Gastroesophageal sphincter (tissue), 4 donors: ENCODE data around the gene ZC3H12C. TPM values are rescaled to one million over a fixed set of nuclear protein-coding genes. Genes with fewer than 3 reads are reported as not detected.

Experiments
- ATAC-seq: fragments of 150-250 bp; one replicate; pipeline ENCODE4 v1.9.1; 2016; ENCODE audit warnings: mild to moderate bottlenecking, moderate library complexity
- H3K27ac ChIP-seq, 4 donors: fragments of 200-600 bp; sonication (generic) in 3 of 4; 1 replicate in 3 of 4; 2 replicates in 1 of 4; pipeline ENCODE4 v1.5.1; 2016 to 2019
- H3K27me3 ChIP-seq: fragments of 200-600 bp; sonication (generic); one replicate; pipeline ENCODE4 v1.5.1; 2019
- H3K36me3 ChIP-seq, 2 donors: fragments of 200-600 bp; sonication (generic); one replicate each; pipeline ENCODE4 v1.5.1; 2019; ENCODE audit warnings: control low read depth in 1 of 2
- H3K4me1 ChIP-seq, 3 donors: fragments of 200-600 bp; sonication (generic); 1 replicate in 2 of 3; 2 replicates in 1 of 3; pipeline ENCODE4 v1.5.1; 2016 to 2019; ENCODE audit warnings: control low read depth in 2 of 3
- H3K4me3 ChIP-seq, 2 donors: fragments of 200-600 bp; sonication (generic); one replicate each; pipeline ENCODE4 v1.5.1; 2019; ENCODE audit warnings: mild to moderate bottlenecking in 1 of 2, moderate library complexity in 1 of 2
- H3K9me3 ChIP-seq, 3 donors: fragments of 200-600 bp; sonication (generic); one replicate each; pipeline ENCODE4 v1.5.1; 2017 to 2019; ENCODE audit warnings: control low read depth in 2 of 3
- EP300 ChIP-seq: sonication (generic); formaldehyde crosslinking; IDR thresholded peaks from one replicate; pipeline ENCODE4 v1.6.1; 2017; ENCODE audit warnings: antibody characterized with exemption, mild to moderate bottlenecking
- POLR2A ChIP-seq, 2 donors: fragments of 450-650 bp; IDR thresholded peaks; one replicate each; pipeline ENCODE4 v1.6.1; 2017; ENCODE audit warnings: antibody characterized with exemption in 2 of 2, mild to moderate bottlenecking in 2 of 2, moderate library complexity in 1 of 2
- POLR2AphosphoS5 ChIP-seq: sonication (generic); formaldehyde crosslinking; IDR thresholded peaks from one replicate; pipeline ENCODE4 v1.6.1; 2017; ENCODE audit warnings: antibody characterized with exemption
- WGBS, 2 donors: methylation state at CpG; one replicate each; pipeline ENCODE4 v1.1.5; 2018; ENCODE audit warnings: low coverage in 1 of 2; 5-methylcytosine and 5-hydroxymethylcytosine counted together
- total RNA-seq, 4 donors: library from RNA; depleted of rRNA; stranded (reverse); fragments of >200 nt; gene quantifications; one replicate each; pipeline ENCODE4 v1.1.0, GENCODE V29; 2016
- TF ChIP-seq, protein P1 (sequence below), 4 experiments: fragments of 200-600 bp in 2 of 4; fragments of 450-650 bp in 2 of 4; sonication (generic) in 1 of 4; IDR thresholded peaks; one replicate each; pipeline ENCODE4 v1.5.1; 2017 to 2019; ENCODE audit warnings: antibody characterized with exemption in 4 of 4, mild to moderate bottlenecking in 2 of 4, moderate library complexity in 2 of 4

ZC3H12C gene
- total RNA-seq, 4 donors from 2014 or later, result 22.1 to 30.9 (median 26.3) TPM

DNA sequence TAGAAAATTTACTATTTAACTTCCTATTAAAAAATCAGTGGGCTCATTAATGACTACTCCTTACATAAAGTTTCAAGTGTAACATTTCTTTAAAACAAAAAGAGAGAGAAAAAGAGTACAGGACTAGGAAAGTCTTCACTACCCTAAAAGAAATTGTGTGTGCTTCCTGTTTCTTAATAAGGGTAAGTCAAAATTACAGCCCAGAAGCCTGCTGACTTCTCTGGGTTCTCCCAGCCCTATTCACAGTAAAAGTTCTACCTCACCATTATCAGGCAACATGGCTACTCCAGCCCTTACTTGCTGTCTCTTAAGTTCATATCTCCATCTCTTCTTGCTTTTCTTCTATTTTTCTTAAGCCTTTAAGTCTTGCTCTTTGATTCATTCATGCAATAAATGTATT is 20.3 kb upstream of the ZC3H12C start:
- Histone ChIP-seq H3K4me1 (peaks cover 0 to 6% (median 3%) of the 10 kb centered on the region in 3 donors), H3K4me3 (no peak overlapping the region), H3K27ac (no peak overlapping the region), H3K9me3 (no peaks in the 10 kb centered on the region), H3K27me3 (no peaks in the 10 kb centered on the region), H3K36me3 (no peaks in the 10 kb centered on the region)
- TF ChIP-seq POLR2A (IDR thresholded peaks at IDR 0.05), result no peak
- no peak for TF ChIP-seq EP300
- TF ChIP-seq, protein P1, sequence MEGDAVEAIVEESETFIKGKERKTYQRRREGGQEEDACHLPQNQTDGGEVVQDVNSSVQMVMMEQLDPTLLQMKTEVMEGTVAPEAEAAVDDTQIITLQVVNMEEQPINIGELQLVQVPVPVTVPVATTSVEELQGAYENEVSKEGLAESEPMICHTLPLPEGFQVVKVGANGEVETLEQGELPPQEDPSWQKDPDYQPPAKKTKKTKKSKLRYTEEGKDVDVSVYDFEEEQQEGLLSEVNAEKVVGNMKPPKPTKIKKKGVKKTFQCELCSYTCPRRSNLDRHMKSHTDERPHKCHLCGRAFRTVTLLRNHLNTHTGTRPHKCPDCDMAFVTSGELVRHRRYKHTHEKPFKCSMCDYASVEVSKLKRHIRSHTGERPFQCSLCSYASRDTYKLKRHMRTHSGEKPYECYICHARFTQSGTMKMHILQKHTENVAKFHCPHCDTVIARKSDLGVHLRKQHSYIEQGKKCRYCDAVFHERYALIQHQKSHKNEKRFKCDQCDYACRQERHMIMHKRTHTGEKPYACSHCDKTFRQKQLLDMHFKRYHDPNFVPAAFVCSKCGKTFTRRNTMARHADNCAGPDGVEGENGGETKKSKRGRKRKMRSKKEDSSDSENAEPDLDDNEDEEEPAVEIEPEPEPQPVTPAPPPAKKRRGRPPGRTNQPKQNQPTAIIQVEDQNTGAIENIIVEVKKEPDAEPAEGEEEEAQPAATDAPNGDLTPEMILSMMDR (IDR thresholded peaks at IDR 0.05), result no peak
- TF ChIP-seq POLR2AphosphoS5, result no peak
- no peak for ATAC-seq

DNA sequence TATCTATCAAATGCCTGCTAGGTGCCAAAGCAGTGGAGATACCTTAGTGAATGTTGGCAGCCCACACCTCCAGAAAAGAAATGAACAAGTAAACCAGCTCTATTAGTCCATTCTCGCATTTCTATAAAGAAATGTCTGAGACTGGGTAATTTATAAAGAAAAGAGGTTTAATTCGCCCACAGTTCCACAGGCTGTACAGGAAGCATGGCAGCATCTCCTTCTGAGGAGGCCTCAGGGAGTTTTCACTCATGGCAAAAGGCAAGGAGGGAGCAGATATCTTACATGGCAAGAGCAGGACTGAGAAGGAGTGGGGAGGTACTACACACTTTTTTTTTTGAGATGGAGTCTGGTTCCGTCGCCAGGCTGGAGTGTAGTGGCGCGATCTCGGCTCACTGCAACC is 18.7 kb upstream of the ZC3H12C start:
- whole genome bisulfite sequencing, 2 donors, result 93 to 100% methylated on average over 5 to 7 of the region's 7 CpGs
- Histone ChIP-seq H3K4me1 (peaks cover 0 to 6% (median 3%) of the 10 kb centered on the region in 3 donors), H3K27me3 (no peaks in the 10 kb centered on the region), H3K9me3 (peaks cover 0 to 8% (median 0%) of the 10 kb centered on the region in 3 donors), H3K4me3 (no peak overlapping the region), H3K36me3 (no peaks in the 10 kb centered on the region), H3K27ac (no peak overlapping the region)
- ATAC-seq, result no peak
- TF ChIP-seq POLR2AphosphoS5, result no peak
- TF ChIP-seq EP300, result no peak
- TF ChIP-seq, protein P1 (IDR thresholded peaks at IDR 0.05), result no peak
- TF ChIP-seq POLR2A (IDR thresholded peaks at IDR 0.05), result no peak

DNA sequence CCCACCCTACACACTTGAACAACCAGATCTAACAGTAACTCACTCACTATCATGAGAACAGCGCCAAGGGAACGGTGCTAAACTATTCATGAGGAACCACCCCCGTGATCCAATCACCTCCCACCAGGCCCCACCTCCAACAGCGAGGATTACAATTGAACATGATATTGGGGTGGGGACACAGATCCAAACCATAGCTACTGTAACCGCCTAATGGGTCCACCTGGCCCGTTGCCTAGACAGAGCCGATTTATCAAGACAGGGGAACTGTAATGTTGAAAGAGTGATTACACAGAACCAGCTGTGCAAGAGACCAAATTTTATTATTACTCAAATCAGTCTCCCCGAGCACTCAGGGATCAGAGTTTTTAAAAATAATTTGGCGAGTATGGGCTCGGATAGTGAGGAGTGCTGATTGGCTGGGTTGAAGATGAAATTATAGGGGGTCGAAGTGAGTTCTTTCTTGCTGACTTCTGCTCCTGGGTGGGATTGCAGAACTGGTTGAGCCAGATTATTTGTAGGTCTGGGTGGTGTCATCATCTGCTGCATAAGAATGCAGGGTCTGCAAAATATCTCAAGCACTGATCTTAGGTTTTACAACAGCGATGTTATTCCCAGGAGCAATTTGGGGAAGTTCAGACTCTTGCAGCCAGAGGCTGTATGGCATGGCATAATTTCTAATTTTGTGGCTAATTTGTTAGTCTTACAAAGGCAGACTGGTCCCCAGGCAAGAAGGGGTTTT is 17.9 kb upstream of the ZC3H12C start:
- ATAC-seq, result no peak
- Histone ChIP-seq H3K27ac (no peak overlapping the region), H3K36me3 (no peaks in the 10 kb centered on the region), H3K4me1 (peaks cover 0 to 3% (median 3%) of the 10 kb centered on the region in 3 donors), H3K27me3 (no peaks in the 10 kb centered on the region), H3K9me3 (peaks cover 0 to 8% (median 0%) of the 10 kb centered on the region in 3 donors), H3K4me3 (no peak overlapping the region)
- TF ChIP-seq POLR2A (IDR thresholded peaks at IDR 0.05) (no peak), EP300 (no peak), POLR2AphosphoS5 (no peak)
- TF ChIP-seq, protein P1 (IDR thresholded peaks at IDR 0.05), result no peak
- WGBS, 2 donors, result 34 to 66% methylated on average over 7 to 8 of the region's 12 CpGs

DNA sequence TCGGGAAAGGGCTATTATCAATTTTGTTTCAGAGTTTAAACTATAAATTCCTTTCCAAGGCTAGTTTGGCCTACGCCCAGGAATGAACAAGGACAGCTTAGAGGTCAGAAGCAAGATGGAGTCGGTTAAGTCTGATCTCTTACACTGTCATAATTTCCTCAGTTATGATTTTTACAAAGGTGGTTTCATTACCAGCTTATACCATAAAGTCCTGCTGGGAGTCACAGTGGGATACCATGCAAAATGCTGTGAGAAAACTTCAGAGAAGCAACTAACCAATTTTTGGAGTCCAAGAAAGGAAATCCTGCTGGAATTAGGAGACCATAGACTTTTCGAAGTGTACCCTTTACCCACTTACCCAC is 17.4 kb upstream of the ZC3H12C start:
- no peak for TF ChIP-seq EP300
- no peak for TF ChIP-seq POLR2A (IDR thresholded peaks at IDR 0.05)
- no peak for TF ChIP-seq POLR2AphosphoS5
- TF ChIP-seq, protein P1 (IDR thresholded peaks at IDR 0.05), result no peak
- WGBS, 2 donors, result 33 to 59% methylated on average over 3 to 4 of the region's 4 CpGs
- no peaks in the 10 kb centered on the region for H3K36me3 ChIP-seq
- H3K27me3 ChIP-seq, result no peaks in the 10 kb centered on the region
- H3K4me3 ChIP-seq, result no peak overlapping the region
- no peak for ATAC-seq
- peaks cover 0 to 8% (median 0%) of the 10 kb centered on the region in 3 donors for H3K9me3 ChIP-seq
- peaks cover 0 to 3% (median 0%) of the 10 kb centered on the region in 3 donors for H3K4me1 ChIP-seq
- no peak overlapping the region for H3K27ac ChIP-seq

DNA sequence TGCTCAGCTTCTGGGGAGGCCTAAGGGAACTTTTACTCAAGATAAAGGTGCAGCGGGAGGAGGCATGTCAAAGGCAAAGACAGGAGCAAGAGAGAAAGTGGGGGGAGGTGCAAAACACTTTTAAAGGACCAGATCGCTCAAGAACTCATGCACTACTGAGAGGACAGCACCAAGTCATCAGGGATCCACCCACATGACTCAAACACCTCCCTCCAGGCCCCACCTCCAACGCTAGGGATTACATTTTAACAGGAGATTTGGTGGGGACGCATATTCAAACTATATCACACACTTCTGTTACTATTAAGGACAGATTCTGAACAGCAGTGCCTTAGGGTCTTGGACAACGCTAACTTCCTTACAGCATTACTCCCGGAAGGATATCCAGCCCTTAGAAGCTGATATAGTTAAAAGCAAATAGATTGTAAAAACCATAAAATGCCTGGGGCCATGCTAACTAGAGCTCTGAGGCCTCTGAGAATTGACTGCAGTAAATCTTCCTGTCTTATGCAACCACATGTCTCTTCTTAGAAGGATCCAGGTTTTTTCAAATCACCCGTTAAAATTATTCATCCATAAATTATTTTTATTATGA is 16.7 kb upstream of the ZC3H12C start:
- Histone ChIP-seq H3K27me3 (no peaks in the 10 kb centered on the region), H3K4me1 (peaks cover 0 to 3% (median 0%) of the 10 kb centered on the region in 3 donors), H3K9me3 (peaks cover 0 to 8% (median 0%) of the 10 kb centered on the region in 3 donors), H3K4me3 (no peak overlapping the region), H3K36me3 (no peaks in the 10 kb centered on the region), H3K27ac (no peak overlapping the region)
- no peak for TF ChIP-seq EP300
- WGBS, 2 donors, result 62 to 67% methylated on average over 5 to 7 of the region's 7 CpGs
- no peak for ATAC-seq
